Measurements from ENCODE around the gene CMC4.

The CMC4 gene

DNA sequence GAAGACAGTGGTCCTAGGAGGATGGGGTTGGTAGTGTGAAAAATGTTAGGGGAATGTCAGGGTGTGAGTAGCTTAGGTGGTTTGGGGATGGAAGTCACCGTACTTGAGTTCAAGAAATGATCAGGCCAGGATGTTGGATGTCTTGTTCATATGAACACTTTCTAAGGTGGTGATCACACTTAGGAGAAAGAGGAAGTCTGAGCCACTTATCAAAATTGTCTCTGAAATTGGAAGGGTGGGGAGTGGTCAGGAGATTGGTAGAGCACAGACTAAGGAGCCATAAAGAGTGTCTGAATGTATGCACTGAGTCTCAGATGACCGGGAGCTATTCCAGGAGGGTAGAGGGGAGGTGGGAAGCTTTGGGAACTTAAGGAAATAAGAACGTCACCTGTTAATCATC is 17.3 kb downstream of the CMC4 start:
- DNase-seq (ENCODE audit: low read depth, low spot score): no peak

DNA sequence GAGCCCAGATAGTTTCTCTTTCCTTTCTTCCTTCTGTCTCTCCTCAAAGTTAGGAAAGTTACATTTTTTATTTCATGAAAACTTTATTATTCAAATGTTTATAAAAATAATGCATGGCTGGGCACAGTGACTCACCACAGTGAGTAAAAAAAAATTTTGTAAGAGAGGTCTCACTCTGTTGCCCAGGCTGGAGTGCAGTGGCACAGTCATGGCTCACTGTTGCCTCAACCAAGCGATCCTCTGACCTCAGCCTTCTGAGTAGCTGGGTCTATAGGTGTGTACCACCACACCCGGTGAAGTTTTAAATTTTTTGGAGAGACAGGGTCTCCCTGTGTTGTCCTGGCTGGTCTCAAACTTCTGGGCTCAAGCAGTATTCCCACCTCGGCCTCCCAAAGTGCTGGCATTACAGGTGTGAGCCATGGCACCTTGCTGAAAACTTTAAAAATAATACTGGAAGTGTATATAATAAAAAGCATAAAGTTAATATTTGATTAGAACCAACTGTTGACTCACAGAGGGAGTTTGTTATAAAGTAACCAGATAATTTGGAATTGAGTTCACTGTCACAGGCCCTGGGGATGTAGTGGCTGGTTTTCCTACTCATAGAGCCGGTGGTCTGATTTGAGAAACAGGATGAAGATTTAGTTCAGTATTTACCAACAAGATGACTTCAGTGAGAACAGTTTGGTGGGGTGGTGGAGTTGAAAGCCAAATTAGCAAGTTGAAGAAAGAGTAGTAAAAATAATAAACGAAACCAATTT is 18.0 kb downstream of the CMC4 start:
- no peak for DNase-seq (ENCODE audit: low read depth, low spot score)

DNA sequence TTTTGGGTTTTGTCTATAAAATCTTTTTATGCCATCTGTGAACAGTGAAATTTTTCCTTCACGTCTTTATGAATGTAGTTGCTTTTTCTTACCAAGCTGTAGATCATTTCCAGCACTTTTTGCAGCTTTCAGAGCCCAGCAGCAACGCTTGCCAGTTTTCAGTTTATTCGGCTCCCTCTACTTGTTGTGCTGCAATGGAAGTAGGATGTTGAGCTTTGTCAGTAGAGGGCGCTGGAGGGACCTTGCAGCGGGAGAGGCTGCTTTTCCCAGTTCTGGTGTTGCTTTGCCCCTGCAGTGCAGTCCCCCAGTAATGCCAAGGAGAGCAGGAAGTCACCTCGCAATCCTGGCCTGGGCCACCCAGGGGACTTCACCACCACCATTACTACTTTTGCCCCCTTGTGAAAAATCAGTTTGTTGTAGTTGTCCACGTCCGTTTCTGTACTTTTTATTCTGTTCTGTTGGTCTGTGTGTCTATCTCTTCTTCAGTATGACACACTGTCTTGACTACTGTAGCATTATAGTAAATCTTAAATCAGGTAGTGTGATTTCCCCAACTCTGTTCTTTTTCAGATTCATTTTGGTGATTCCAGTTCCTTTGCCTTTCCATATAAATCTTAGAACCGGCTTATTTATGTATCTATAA is 21.8 kb downstream of the CMC4 start:
- no peak for DNase-seq (ENCODE audit: low read depth, low spot score)

DNA sequence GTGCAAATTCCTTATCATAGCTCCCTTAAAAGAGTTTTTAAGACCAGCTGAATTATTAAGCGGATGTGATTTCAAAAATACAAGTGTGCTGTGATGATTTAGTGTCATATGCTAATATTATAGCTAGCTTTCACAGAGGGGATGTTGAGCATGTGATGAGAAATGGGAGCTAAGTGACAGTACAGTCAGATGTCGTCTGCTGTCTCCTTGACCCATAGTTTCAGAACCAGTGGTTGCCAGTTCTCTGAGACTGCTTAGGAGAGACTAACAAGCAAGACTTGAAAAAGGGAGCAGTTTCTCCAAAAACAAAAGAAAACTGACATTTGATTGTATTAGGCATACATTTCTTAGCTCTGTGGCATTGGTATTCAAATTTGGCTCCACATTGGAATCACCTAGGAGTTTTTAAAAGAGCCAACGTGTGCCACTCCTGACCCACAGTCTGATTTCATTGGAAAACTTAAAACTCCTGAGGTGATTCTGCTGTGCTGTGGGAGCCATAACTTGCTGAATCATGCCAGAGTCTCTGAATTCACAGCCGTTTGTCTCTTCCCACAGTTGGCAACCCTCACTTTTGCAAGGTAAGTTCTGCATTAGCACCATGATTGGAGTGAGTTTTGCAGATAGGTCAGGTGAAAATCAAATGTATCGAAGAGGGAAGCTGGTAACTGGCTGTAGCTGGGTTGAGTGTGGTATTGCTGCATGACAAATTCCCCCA is 24.0 kb downstream of the CMC4 start:
- DNase-seq (ENCODE audit: low read depth, low spot score): no peak

DNA sequence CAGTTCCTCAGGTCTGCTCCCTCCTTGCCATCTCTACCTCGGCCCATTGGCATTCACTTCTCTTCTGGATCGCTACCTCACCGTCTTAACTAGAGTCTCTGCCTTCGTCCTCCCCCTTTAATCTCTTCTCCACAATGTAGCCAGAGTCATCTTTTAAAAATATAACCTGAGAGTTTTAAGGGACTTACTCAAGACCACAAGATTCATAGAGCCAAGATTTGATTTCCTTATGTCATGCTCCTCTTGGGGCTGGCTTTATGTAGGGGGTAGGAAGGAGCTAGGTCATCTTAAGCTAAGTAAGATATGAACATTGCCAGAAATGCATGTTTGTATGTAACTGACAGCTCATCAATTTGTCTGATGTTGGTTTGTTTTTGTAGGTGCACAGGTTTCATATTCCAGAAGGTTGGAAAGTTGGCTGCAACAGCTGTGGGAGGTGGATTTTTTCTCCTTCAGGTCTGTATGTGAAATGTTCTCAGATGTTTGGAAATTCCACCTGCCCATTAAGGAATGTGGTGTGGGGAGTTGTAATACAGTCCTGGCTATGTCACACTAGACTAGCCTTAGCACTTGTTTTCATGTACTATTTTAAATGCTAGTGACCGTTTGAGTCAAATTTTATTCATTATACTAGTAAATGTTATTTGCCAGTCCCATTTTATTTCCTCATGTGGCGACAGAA is 24.7 kb downstream of the CMC4 start:
- no peak for DNase-seq (ENCODE audit: low read depth, low spot score)

DNA sequence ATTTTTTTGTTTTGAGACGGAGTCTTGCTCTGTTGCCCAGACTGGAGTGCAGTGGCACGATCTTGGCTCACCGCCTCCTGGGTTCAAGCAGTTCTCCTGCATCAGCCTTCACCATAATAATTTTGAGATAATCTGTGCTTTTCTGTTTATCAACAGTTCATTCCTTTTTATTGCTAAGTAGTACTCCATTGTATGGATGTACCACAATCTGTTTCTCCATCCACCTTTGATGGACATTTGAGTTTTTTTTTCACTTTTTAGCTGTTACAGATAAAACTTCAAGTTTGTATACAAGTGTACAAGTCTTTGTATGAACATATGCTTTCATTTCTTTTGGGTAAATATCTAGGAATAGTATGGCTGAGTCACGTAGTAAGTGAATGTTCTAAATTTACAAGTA is 35.2 kb downstream of the CMC4 start:
- DNase-seq (ENCODE audit: low read depth, low spot score): no peak

DNA sequence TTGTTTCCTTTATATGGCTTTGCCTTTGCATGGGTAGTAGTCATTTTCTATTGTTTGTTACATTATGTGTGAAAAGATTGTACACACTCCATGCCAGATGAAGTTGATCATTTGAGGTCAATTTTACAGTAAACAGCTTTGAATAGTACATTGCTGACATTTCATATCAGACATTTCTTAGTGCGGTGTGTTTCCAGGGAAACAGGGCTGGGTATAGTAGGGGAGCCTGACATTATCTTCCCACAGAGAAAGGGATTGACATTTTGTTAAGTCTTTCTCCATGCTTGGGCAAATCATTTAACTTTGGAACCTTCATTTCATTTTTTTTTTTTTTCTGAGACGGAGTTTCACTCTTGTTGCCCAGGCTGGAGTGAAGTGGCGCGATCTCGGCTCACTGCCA is 39.3 kb downstream of the CMC4 start:
- DNase-seq (ENCODE audit: low read depth, low spot score): no peak

DNA sequence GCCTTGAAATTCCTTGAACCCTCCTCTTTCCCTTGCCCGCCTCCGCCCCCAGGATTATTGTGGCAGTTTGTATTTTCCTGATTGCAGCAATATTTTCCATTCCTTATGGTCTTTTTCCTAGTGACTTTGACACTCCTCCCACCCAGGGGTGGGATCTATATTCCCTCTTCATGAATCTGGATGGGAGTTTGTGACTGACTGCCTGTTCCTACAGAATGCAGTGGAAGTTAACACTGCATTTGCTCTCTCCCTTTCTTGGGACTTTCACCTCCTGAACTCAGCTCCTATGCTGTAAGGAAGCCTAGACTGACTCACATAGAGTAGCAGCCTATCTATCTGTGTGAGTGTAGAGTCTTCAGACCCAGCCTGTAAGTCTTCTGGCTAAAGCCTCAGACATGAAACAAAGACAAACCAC is 42.1 kb downstream of the CMC4 start:
- DNase-seq (ENCODE audit: low read depth, low spot score): no peak

DNA sequence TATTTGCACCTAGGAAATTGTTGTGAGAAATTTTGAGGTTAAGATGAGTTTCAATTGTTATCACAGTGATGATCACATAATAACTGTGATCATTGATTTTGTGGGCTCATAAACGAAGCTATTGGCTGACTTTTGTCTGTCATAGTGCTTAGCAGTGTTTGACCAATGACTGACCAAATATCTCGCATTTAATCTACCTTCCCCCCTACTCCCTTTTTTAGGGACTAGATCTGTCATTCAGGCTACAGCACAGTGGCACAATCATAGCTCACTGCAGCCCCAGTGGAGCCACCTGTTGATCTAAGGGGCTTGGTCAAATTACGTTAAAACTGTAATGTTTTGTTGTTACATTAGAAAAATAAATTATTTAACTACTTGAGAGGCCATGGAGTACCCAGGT is 42.8 kb downstream of the CMC4 start:
- no peak for DNase-seq (ENCODE audit: low read depth, low spot score)

DNA sequence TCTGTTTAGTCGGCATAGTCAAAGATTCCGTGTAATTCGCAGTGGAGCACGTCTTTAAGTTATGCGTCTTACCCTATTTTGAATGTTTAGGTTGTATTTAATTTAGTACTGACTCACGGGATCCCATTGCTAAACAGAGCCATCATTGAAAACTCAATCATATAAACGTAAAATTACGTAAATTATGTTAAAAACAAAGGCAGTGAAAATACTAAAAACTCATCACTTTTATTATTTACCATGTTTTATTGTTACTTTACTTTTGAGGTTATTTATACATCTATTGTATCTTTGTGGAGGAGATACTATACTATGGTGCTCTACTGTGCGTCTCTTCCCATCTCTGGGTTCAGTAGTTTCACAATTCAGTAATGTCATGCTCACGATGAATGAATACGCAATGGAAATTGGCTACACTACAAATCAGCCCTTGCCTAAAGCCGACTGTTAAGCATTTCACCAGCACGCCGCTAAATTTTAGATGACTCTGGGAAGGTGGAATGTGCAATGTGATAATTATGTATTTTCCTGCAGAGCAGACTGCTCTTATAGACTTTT is 43.3 kb downstream of the CMC4 start:
- DNase-seq (ENCODE audit: low read depth, low spot score): no peak

DNA sequence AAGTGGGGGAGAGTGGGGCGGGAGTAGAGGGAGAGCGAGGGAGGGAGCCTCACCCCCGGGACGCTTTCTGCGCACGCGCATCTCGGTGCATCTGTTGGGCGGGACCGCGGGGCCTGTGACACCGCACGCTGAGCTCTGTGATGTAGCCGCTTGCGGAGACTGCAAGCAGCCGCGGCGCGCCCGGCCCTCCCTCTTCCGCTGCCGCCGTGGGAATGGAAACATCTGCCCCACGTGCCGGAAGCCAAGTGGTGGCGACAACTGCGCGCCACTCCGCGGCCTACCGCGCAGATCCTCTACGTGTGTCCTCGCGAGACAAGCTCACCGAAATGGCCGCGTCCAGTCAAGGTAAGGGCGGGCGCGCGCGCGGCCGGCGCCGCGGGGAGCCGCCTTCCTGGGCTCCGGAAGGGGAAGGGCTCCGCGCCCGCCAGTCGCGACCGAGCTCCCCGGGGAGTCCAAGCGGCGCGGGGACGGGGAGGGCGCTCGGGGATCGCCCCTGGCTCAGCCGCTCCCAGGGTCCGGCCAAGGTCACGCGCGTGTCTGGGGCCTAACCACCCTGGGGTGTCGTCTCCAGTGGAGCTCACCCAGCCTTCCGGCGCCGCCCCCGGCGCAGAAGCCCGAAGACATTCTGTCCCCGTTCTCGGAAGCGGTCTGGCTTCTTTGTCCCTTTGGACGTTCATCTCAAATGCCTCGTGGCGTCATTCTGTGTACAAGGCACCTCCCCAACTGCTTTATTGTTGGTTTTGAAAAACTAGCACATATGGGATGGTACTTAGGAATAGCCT is 44.0 kb downstream of the CMC4 start, which contains the start of gene FUNDC2:
Gene FUNDC2, plus strand, starts transcription at position 118 of the 782 bp plus-strand sequence. Its CDS starts 95 bp downstream, at position 213.
- peak; percentile 83 for DNase-seq (ENCODE audit: low read depth, low spot score)

DNA sequence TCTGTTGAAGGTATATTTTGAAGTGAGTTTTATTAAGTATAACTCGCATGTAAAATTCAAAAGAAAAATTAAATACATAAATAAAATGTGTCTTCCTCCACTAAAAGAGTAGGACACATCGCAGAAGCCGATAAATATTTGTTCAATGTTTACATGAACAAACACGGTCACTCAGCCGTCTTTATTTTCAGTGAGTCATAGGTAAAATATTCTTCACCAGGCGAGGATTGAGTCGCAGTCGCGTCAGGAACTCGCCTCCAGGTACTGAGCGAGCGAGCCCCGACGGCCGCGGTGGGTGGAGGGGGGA is 44.6 kb downstream of the CMC4 start:
- DNase-seq (ENCODE audit: low read depth, low spot score): no peak

DNA sequence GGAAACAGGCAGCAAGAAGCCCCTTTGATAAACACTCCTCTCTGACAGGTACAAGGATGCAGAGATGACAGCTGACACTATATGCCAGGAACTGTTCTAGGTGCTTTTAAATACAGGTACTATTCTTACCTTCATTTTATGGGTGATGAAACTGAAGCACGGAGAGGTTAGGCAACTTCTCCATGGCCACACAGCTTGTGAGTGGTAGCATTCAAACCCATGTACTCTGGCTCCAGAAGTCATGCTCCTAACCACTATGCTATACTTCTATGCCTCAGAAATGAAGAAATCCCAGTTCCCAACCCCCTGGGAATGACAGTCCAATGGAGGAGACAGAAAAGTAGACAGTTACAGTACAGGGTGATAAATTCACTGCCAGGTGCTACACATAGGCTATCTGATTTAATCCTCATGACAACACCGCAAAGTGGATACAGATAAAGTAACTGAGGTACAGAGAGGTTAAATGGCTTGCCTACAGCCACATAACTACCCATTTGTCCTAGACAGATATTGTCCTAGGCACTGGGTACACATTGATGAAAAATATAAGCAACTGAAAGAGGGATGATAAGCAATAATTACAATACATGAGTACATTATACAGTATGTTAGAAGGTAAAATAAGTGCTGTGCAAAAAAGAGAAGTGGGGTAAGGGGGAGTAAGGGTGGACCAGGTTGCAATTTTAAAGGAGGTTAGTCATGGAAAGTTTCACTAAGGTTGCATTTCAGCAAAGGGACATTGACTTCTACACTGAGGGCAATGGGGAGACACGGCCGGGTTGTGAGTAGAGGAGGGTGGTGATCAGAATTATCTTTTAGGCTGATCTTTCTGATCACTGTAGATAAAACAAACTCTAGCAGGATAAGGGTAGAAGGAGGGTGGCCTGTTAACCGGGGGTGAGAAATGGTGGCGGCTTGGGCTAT is 46.8 kb downstream of the CMC4 start:
- no peak for DNase-seq (ENCODE audit: low read depth, low spot score)

DNA sequence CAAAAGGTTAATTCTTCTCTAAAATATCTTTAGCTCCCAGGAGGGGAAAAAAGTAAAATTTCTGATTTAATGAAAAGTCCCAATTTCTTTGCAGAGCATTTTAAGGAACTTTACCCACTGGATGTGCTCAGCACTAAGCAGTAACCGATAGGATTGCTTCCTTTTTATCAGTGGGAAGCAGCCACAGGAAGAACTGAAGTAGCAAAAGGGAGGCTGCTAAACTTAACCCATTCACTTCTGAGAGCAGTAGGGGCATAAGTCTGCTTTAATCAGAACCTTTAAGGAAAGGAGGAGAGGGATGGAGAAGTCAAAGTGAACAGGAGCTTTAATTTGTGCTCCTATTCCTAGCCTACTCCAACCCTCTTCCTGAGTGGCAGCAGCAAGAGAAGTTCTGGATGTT is 48.4 kb downstream of the CMC4 start, which contains the start of gene F8:
Gene F8, minus strand, starts transcription at position 139 of the 400 bp plus-strand sequence. CDS start 171 bp downstream, outside the sequence.
- no peak for DNase-seq (ENCODE audit: low read depth, low spot score)

DNA sequence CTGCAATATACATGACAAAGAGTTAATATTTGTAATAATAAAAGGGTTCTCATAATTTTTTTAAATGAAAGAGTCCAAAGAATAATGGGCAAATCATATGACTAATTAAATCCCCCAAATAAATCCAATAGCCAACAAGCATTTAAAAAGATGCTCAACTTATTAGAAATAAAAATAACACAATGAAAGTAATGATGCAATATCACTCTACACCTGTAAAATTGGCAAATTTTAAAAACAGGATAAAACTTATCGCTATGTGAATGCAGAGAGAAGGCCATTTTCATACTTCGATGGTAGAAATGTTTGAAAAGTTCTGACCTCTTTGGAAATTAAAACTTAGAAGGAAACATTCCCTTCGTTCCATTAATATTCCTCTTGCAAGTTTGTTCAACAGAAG is 50.3 kb downstream of the CMC4 start:
- no peak for DNase-seq (ENCODE audit: low read depth, low spot score)
